GM23338 (cell line): Measurements from ENCODE around the gene PPP1R2B. TPM values are rescaled to one million over a fixed set of nuclear protein-coding genes. Genes with fewer than 3 reads are reported as not detected.
A peak's percentile ranks its signal among the peaks of the same experiment; 100 is the strongest.

Experiments
- ATAC-seq: fragments of 200-7000 bp; cut with Tn5 transposase; 3 replicates; pipeline ENCODE4 v1.9.1; 2020
- DNase-seq: peaks from one replicate; pipeline ENCODE4 v3.0.0-alpha.2; 2015; ENCODE audit warnings: low spot score
- H2AFZ ChIP-seq: fragments of 200-600 bp; sonication (generic); 2 replicates; pipeline ENCODE4 v1.8.0; 2016; ENCODE audit warnings: antibody characterized with exemption, mild to moderate bottlenecking, moderate library complexity
- H3F3A ChIP-seq: fragments of 200-600 bp; sonication (generic); replicated peaks from 2 replicates; pipeline ENCODE4 v1.8.0; 2017; ENCODE audit warnings: antibody characterized with exemption, mixed run types, low read depth
- H3K27ac ChIP-seq: fragments of 200-600 bp; sonication (generic); 2 replicates; pipeline ENCODE4 v1.6.1; 2016; ENCODE audit warnings: low read depth
- H3K27me3 ChIP-seq: fragments of 200-600 bp; sonication (generic); 2 replicates; pipeline ENCODE4 v1.8.0; 2016; ENCODE audit warnings: mild to moderate bottlenecking, mixed run types, moderate library complexity; ENCODE audit not compliant: insufficient read depth
- H3K36me3 ChIP-seq: fragments of 200-600 bp; sonication (generic); 2 replicates; pipeline ENCODE4 v1.8.0; 2016; ENCODE audit warnings: mild to moderate bottlenecking; ENCODE audit not compliant: insufficient read depth
- H3K4me1 ChIP-seq: fragments of 200-600 bp; sonication (generic); 2 replicates; pipeline ENCODE4 v1.8.0; 2016; ENCODE audit warnings: mild to moderate bottlenecking, moderate library complexity; ENCODE audit not compliant: insufficient read depth
- H3K4me2 ChIP-seq: fragments of 200-600 bp; sonication (generic); 2 replicates; pipeline ENCODE4 v1.7.1; 2017; ENCODE audit warnings: mixed run types
- H3K4me3 ChIP-seq: fragments of 200-600 bp; sonication (generic); 2 replicates; pipeline ENCODE4 v1.6.1; 2016; ENCODE audit warnings: mixed run types
- H3K79me2 ChIP-seq: fragments of 200-600 bp; sonication (generic); replicated peaks from 2 replicates; pipeline ENCODE4 v1.8.0; 2017; ENCODE audit warnings: mild to moderate bottlenecking; ENCODE audit not compliant: insufficient read depth
- H3K9me2 ChIP-seq: fragments of 200-600 bp; sonication (generic); 2 replicates; pipeline ENCODE4 v1.8.0; 2017; ENCODE audit not compliant: insufficient read depth
- H4K20me1 ChIP-seq: fragments of 200-600 bp; sonication (generic); replicated peaks from 2 replicates; pipeline ENCODE4 v1.8.0; 2017; ENCODE audit warnings: mild to moderate bottlenecking; ENCODE audit not compliant: insufficient read depth
- H3K27ac Mint-ChIP-seq: 2 replicates; pipeline ENCODE4 v1.8.0; 2020; ENCODE audit warnings: inconsistent platforms, mild to moderate bottlenecking, moderate library complexity, mixed read lengths
- H3K27me3 Mint-ChIP-seq: 3 replicates; pipeline ENCODE4 v1.8.0; 2022; ENCODE audit warnings: low read depth, mild to moderate bottlenecking, moderate library complexity, mixed read lengths, inconsistent platforms; ENCODE audit not compliant: insufficient read depth, poor library complexity
- H3K36me3 Mint-ChIP-seq: 3 replicates; pipeline ENCODE4 v1.8.0; 2021; ENCODE audit warnings: low read depth, mild to moderate bottlenecking, inconsistent platforms, moderate library complexity, mixed read lengths
- H3K4me1 Mint-ChIP-seq: 3 replicates; pipeline ENCODE4 v1.8.0; 2020; ENCODE audit warnings: mild to moderate bottlenecking, inconsistent platforms, mixed read lengths
- H3K4me3 Mint-ChIP-seq: 3 replicates; pipeline ENCODE4 v1.8.0; 2021; ENCODE audit warnings: moderate library complexity, mild to moderate bottlenecking, inconsistent platforms, mixed read lengths
- H3K9me3 Mint-ChIP-seq: 3 replicates; pipeline ENCODE4 v1.8.0; 2020; ENCODE audit warnings: moderate library complexity, mild to moderate bottlenecking, inconsistent platforms, mixed read lengths
- EZH2 ChIP-seq: fragments of 200-600 bp; sonication (generic); IDR thresholded peaks from one replicate; pipeline ENCODE4 v1.8.0; 2017; ENCODE audit warnings: antibody characterized with exemption, mild to moderate bottlenecking, low read depth; ENCODE audit not compliant: unreplicated experiment
- EZH2phosphoT487 ChIP-seq: fragments of 200-600 bp; sonication (generic); IDR thresholded peaks from one replicate; pipeline ENCODE4 v1.8.1; 2018; ENCODE audit warnings: antibody characterized with exemption; ENCODE audit not compliant: unreplicated experiment
- JUNB ChIP-seq: IDR thresholded peaks from one replicate; pipeline ENCODE4 v1.6.1; 2016; ENCODE audit warnings: antibody characterized with exemption; ENCODE audit not compliant: unreplicated experiment
- NANOG ChIP-seq: IDR thresholded peaks from 2 replicates; pipeline ENCODE4 v1.6.1; 2016; ENCODE audit warnings: antibody characterized with exemption, borderline replicate concordance
- POLR2AphosphoS5 ChIP-seq: IDR thresholded peaks from 2 replicates; pipeline ENCODE4 v1.6.1; 2016; ENCODE audit warnings: antibody characterized with exemption, low read depth
- STAT1 ChIP-seq: IDR thresholded peaks from one replicate; pipeline ENCODE4 v1.6.1; 2016; ENCODE audit warnings: antibody characterized with exemption; ENCODE audit not compliant: unreplicated experiment
- ZNF114 ChIP-seq: fragments of 250-450 bp; sonication (Bioruptor Pico); IDR thresholded peaks from 2 replicates; pipeline ENCODE4 v1.5.0; 2020; ENCODE audit warnings: mild to moderate bottlenecking, moderate library complexity
- ZNF331 ChIP-seq: fragments of 250-450 bp; sonication (Bioruptor Pico); IDR thresholded peaks from 2 replicates; pipeline ENCODE4 v1.5.0; 2020; ENCODE audit warnings: low read depth, mild to moderate bottlenecking, moderate library complexity
- polyA plus RNA-seq: library from polyadenylated mRNA; unstranded; fragments of >200 nt; fragmentation: Nextera tagmentation; extraction: Ambion mirVana; gene quantifications from 2 replicates; pipeline ENCODE4 v1.2.1, GENCODE V29; 2016
- total RNA-seq: library from RNA; depleted of rRNA; stranded (reverse); fragments of >200 nt; shearing (Covaris generic); gene quantifications from 2 replicates; pipeline ENCODE4 v1.2.3, GENCODE V29; 2014
- TF ChIP-seq, protein P1 (sequence below), 2 experiments: fragments of 200-600 bp in 1 of 2; sonication (generic) in 1 of 2; conservative IDR thresholded peaks; 2 replicates each; pipeline versions ENCODE4 v1.5.1 to v1.6.1; 2016 to 2017; ENCODE audit warnings: antibody characterized with exemption in 2 of 2, low read depth in 2 of 2, mild to moderate bottlenecking in 2 of 2, moderate library complexity in 1 of 2
- TF ChIP-seq, protein P2 (sequence below): IDR thresholded peaks from one replicate; pipeline ENCODE4 v1.6.1; 2018; ENCODE audit warnings: antibody characterized with exemption; ENCODE audit not compliant: unreplicated experiment
- TF ChIP-seq, protein P3 (sequence below): IDR thresholded peaks from 2 replicates; pipeline ENCODE4 v1.6.1; 2016; ENCODE audit warnings: antibody characterized with exemption

The PPP1R2B gene
- total and polyA plus RNA-seq, 2 experiments from 2014 or later: 0.11 to 0.21 TPM

DNA sequence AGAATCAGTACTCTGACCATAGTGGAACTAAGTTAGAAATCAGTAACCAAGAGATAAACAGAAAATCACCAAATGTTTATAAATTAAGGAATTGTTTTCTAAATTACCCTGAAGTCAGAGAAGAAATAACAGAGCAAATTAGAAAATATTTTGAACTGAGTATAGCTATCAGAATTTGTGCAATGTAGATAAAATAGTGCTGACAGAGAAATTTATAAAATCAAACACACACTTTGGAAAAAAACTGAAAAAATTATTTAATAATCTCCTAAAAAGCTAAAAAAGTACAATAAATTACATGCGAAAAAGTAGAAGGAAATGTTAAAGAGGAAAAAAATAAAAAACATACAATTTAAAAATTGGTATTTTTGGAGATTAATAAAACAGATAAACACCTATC, 37.1 kb upstream of the PPP1R2B start:
- no peak overlapping the region for H2AFZ ChIP-seq
- H3K4me3 ChIP-seq: no peak overlapping the region
- no peak overlapping the region for H3K27ac Mint-ChIP-seq

DNA sequence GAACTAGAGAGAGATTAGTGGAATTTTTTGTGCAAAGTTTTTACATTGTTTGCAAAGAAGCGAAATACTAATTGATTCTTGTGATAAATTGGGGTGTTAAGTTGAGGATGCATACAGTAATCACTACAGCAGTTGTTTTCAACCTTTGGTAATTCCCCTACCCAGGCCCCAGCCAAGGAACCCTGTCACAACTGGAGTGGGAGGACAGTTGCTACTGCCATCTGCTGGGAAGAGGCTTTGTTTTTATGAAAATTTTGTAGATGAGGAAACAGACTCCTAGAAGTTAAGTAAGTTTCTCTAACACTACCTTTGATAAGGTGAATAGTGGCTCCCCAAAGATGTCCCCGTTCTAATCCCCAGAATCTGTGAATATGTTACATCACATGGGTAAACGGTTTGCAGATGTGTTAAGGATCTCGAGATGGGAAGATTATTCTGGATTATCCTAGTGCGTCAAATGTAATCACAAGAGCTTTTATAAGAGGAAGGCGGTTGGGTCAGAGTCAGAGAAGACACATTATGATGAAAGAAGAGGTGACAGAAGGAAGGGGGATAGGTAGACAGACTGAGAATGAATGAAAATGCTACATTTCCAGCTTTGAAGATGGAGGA, 34.0 kb upstream of the PPP1R2B start:
- Mint-ChIP-seq H3K27ac (peak overlapping the region; percentile 1; the same call in 1 of the 2 replicates), H3K4me1 (peaks cover 15% of the 10 kb centered on the region), H3K27me3 (peaks cover 7% of the 10 kb centered on the region), H3K9me3 (peaks cover 8% of the 10 kb centered on the region; the same call in 2 of the 3 replicates), H3K36me3 (peaks cover 7% of the 10 kb centered on the region; the same call in 2 of the 3 replicates), H3K4me3 (no peak overlapping the region)
- H2AFZ ChIP-seq: no peak overlapping the region
- no peaks in the 10 kb centered on the region for H3F3A ChIP-seq
- no peak overlapping the region for H3K27ac ChIP-seq
- no peaks in the 10 kb centered on the region for H3K79me2 ChIP-seq
- no peak overlapping the region for H3K4me3 ChIP-seq
- no peaks in the 10 kb centered on the region for H4K20me1 ChIP-seq
- TF ChIP-seq EZH2phosphoT487: no peak
- TF ChIP-seq, protein P1, sequence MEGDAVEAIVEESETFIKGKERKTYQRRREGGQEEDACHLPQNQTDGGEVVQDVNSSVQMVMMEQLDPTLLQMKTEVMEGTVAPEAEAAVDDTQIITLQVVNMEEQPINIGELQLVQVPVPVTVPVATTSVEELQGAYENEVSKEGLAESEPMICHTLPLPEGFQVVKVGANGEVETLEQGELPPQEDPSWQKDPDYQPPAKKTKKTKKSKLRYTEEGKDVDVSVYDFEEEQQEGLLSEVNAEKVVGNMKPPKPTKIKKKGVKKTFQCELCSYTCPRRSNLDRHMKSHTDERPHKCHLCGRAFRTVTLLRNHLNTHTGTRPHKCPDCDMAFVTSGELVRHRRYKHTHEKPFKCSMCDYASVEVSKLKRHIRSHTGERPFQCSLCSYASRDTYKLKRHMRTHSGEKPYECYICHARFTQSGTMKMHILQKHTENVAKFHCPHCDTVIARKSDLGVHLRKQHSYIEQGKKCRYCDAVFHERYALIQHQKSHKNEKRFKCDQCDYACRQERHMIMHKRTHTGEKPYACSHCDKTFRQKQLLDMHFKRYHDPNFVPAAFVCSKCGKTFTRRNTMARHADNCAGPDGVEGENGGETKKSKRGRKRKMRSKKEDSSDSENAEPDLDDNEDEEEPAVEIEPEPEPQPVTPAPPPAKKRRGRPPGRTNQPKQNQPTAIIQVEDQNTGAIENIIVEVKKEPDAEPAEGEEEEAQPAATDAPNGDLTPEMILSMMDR (conservative IDR thresholded peaks at IDR 0.05; ENCODE audit: low read depth in 2 of 2): peak; percentile 76 to 88
- TF ChIP-seq NANOG: no peak
- no peaks in the 10 kb centered on the region for H3K27me3 ChIP-seq
- no peaks in the 10 kb centered on the region for H3K36me3 ChIP-seq
- H3K9me2 ChIP-seq: peaks cover 3% of the 10 kb centered on the region; the same call in 1 of the 2 replicates
- no peak overlapping the region for H3K4me2 ChIP-seq
- ATAC-seq (peak; percentile 93), DNase-seq (peak; percentile 87)
- H3K4me1 ChIP-seq: peaks cover 3% of the 10 kb centered on the region; the same call in 1 of the 2 replicates

More for the DNA sequence above, 37.1 kb upstream of the PPP1R2B start:
- Histone ChIP-seq H3F3A (no peaks in the 10 kb centered on the region), H3K27me3 (no peaks in the 10 kb centered on the region), H3K79me2 (no peaks in the 10 kb centered on the region), H3K27ac (no peak overlapping the region), H3K9me2 (no peaks in the 10 kb centered on the region), H3K4me1 (peaks cover 3% of the 10 kb centered on the region; the same call in 1 of the 2 replicates), H3K4me2 (no peak overlapping the region), H3K36me3 (no peaks in the 10 kb centered on the region), H4K20me1 (no peaks in the 10 kb centered on the region)
- Mint-ChIP-seq H3K36me3 (peaks cover 16% of the 10 kb centered on the region; the same call in 2 of the 3 replicates), H3K9me3 (peaks cover 18% of the 10 kb centered on the region), H3K4me1 (peaks cover 4% of the 10 kb centered on the region; the same call in 2 of the 3 replicates), H3K27me3 (peaks cover 2% of the 10 kb centered on the region), H3K4me3 (no peak overlapping the region)
- TF ChIP-seq, protein P2, sequence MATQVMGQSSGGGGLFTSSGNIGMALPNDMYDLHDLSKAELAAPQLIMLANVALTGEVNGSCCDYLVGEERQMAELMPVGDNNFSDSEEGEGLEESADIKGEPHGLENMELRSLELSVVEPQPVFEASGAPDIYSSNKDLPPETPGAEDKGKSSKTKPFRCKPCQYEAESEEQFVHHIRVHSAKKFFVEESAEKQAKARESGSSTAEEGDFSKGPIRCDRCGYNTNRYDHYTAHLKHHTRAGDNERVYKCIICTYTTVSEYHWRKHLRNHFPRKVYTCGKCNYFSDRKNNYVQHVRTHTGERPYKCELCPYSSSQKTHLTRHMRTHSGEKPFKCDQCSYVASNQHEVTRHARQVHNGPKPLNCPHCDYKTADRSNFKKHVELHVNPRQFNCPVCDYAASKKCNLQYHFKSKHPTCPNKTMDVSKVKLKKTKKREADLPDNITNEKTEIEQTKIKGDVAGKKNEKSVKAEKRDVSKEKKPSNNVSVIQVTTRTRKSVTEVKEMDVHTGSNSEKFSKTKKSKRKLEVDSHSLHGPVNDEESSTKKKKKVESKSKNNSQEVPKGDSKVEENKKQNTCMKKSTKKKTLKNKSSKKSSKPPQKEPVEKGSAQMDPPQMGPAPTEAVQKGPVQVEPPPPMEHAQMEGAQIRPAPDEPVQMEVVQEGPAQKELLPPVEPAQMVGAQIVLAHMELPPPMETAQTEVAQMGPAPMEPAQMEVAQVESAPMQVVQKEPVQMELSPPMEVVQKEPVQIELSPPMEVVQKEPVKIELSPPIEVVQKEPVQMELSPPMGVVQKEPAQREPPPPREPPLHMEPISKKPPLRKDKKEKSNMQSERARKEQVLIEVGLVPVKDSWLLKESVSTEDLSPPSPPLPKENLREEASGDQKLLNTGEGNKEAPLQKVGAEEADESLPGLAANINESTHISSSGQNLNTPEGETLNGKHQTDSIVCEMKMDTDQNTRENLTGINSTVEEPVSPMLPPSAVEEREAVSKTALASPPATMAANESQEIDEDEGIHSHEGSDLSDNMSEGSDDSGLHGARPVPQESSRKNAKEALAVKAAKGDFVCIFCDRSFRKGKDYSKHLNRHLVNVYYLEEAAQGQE: no peak
- TF ChIP-seq, protein P3, sequence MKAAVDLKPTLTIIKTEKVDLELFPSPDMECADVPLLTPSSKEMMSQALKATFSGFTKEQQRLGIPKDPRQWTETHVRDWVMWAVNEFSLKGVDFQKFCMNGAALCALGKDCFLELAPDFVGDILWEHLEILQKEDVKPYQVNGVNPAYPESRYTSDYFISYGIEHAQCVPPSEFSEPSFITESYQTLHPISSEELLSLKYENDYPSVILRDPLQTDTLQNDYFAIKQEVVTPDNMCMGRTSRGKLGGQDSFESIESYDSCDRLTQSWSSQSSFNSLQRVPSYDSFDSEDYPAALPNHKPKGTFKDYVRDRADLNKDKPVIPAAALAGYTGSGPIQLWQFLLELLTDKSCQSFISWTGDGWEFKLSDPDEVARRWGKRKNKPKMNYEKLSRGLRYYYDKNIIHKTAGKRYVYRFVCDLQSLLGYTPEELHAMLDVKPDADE: no peak
- no peak for TF ChIP-seq ZNF331 (CRISPR knock-in tag)
- TF ChIP-seq STAT1: no peak
- TF ChIP-seq NANOG: no peak
- no peak for TF ChIP-seq ZNF114
- TF ChIP-seq POLR2AphosphoS5: no peak
- TF ChIP-seq EZH2: no peak
- TF ChIP-seq EZH2phosphoT487: no peak
- no peak for TF ChIP-seq JUNB
- ATAC-seq (no peak), DNase-seq (no peak)
